H1 (cell line): ENCODE results near the gene GTF2F2. TPM values are rescaled to one million over a fixed set of nuclear protein-coding genes. Genes with fewer than 3 reads are reported as not detected.

ENCODE experiments used
- CTCF ChIA-PET: fragments of 300-600 bp; sonication (Branson Sonifier 250); formaldehyde crosslinking; loops from one replicate; lab custom pipeline; 2021; ENCODE audit not compliant: partially characterized antibody; lab: Charles Lee
- POLR2A ChIA-PET: fragments of 300-600 bp; sonication (Branson Sonifier 250); formaldehyde crosslinking; loops from one replicate; lab custom pipeline; 2021; ENCODE audit warnings: inconsistent platforms; ENCODE audit not compliant: partially characterized antibody; lab: Charles Lee
- DNase-seq, 2 experiments: peaks; one replicate each; pipeline versions ENCODE4 v3.0.0 to v3.0.0-alpha.2; 2010 to 2022; ENCODE audit warnings: low spot score in 2 of 2, low read depth in 1 of 2, mixed read lengths in 1 of 2
- FAIRE-seq: peaks from 2 replicates; lab custom pipeline; 2011; peaks lifted over from hg19 to GRCh38; lab: Jason Lieb, UNC
- H2AFZ ChIP-seq: 2 replicates; pipeline ENCODE4 v1.8.1; 2012; ENCODE audit warnings: low read length, inconsistent platforms
- H2AK5ac ChIP-seq: 2 replicates; pipeline ENCODE4 v1.6.1; 2013; ENCODE audit warnings: low read depth, low read length
- H2BK120ac ChIP-seq: replicated peaks from 2 replicates; pipeline ENCODE3; 2013; ENCODE audit warnings: low read depth, low read length, inconsistent platforms
- H2BK12ac ChIP-seq: 2 replicates; pipeline ENCODE4 v1.6.1; 2013; ENCODE audit warnings: low read depth, low read length
- H2BK15ac ChIP-seq: 2 replicates; pipeline ENCODE4 v1.6.1; 2013; ENCODE audit warnings: low read length
- H2BK20ac ChIP-seq: 2 replicates; pipeline ENCODE4 v1.6.1; 2013; ENCODE audit warnings: low read length
- H2BK5ac ChIP-seq: 2 replicates; pipeline ENCODE4 v1.6.1; 2013; ENCODE audit warnings: low read depth, low read length
- H3K14ac ChIP-seq: 2 replicates; pipeline ENCODE4 v1.6.1; 2013; ENCODE audit warnings: inconsistent platforms; ENCODE audit not compliant: insufficient read length
- H3K18ac ChIP-seq: 2 replicates; pipeline ENCODE4 v1.6.1; 2013; ENCODE audit warnings: low read length; ENCODE audit errors: extremely low read depth
- H3K23ac ChIP-seq: 2 replicates; pipeline ENCODE4 v1.6.1; 2013; ENCODE audit warnings: inconsistent platforms; ENCODE audit not compliant: insufficient read length
- H3K23me2 ChIP-seq: 2 replicates; pipeline ENCODE4 v1.6.1; 2013; ENCODE audit warnings: low read depth, low read length
- H3K27ac ChIP-seq: 2 replicates; pipeline ENCODE4 v1.6.1; 2011; ENCODE audit warnings: low read depth, low read length, inconsistent platforms
- H3K27me3 ChIP-seq, 4 experiments: replicated peaks in 1 of 4; 1 replicate in 1 of 4; 2 replicates in 3 of 4; pipeline versions ENCODE4 v1.6.1 to v1.8.1; 2011 to 2013; ENCODE audit warnings: low read length in 3 of 4, mild to moderate bottlenecking in 3 of 4, inconsistent platforms in 2 of 4, mixed read lengths in 2 of 4, moderate library complexity in 1 of 4; ENCODE audit not compliant: control insufficient read depth in 3 of 4, insufficient read depth in 3 of 4; ENCODE audit errors: extremely low read depth in 1 of 4
- H3K36me3 ChIP-seq, 4 experiments: 2 replicates each; pipeline versions ENCODE4 v1.6.1 to v1.8.1; 2011 to 2013; ENCODE audit warnings: mild to moderate bottlenecking in 4 of 4, low read length in 3 of 4, moderate library complexity in 2 of 4, control low read depth in 1 of 4, inconsistent platforms in 1 of 4; ENCODE audit not compliant: insufficient read depth in 4 of 4, control insufficient read depth in 2 of 4
- H3K4ac ChIP-seq: replicated peaks from 2 replicates; pipeline ENCODE3; 2013; ENCODE audit warnings: low read length, low read depth, mixed read lengths, inconsistent platforms; ENCODE audit not compliant: insufficient read length
- H3K4me1 ChIP-seq, 4 experiments: replicated peaks in 1 of 4; 1 replicate in 1 of 4; 2 replicates in 3 of 4; pipeline versions ENCODE4 v1.6.1 to v1.8.1; 2011 to 2013; ENCODE audit warnings: low read length in 3 of 4, inconsistent platforms in 2 of 4, mixed read lengths in 1 of 4; ENCODE audit not compliant: insufficient read depth in 4 of 4, control insufficient read depth in 3 of 4
- H3K4me2 ChIP-seq, 2 experiments: 2 replicates each; pipeline versions ENCODE4 v1.6.1 to v1.8.1; 2011 to 2013; ENCODE audit warnings: low read depth in 2 of 2, low read length in 2 of 2, control low read depth in 1 of 2, inconsistent platforms in 1 of 2, mild to moderate bottlenecking in 1 of 2; ENCODE audit not compliant: insufficient read depth in 1 of 2
- H3K4me3 ChIP-seq, 4 experiments: fragments of 200-600, 300-600 bp in 1 of 4; sonication (generic), shearing (Covaris generic), sonication (Bioruptor Twin) in 1 of 4; 2 replicates each; pipeline versions ENCODE4 v1.5.1 to v1.8.1; 2011 to 2016; ENCODE audit warnings: low read length in 4 of 4, low read depth in 3 of 4, control low read depth in 2 of 4, inconsistent platforms in 2 of 4, mild to moderate bottlenecking in 2 of 4, mixed read lengths in 1 of 4, moderate library complexity in 1 of 4; ENCODE audit not compliant: insufficient read depth in 2 of 4; ENCODE audit errors: extremely low read depth in 1 of 4
- H3K56ac ChIP-seq: replicated peaks from 2 replicates; pipeline ENCODE3; 2013; ENCODE audit warnings: low read depth, mild to moderate bottlenecking, mixed read lengths, low read length, inconsistent platforms; ENCODE audit not compliant: insufficient read length
- H3K79me1 ChIP-seq: 2 replicates; pipeline ENCODE4 v1.6.1; 2013; ENCODE audit warnings: low read depth, low read length, control low read depth
- H3K79me2 ChIP-seq, 2 experiments: 2 replicates each; pipeline versions ENCODE4 v1.6.1 to v1.8.1; 2012 to 2013; ENCODE audit warnings: low read length in 2 of 2, mild to moderate bottlenecking in 2 of 2, inconsistent platforms in 1 of 2; ENCODE audit not compliant: insufficient read depth in 2 of 2, control insufficient read depth in 1 of 2
- H3K9ac ChIP-seq, 4 experiments: replicated peaks in 1 of 4; 1 replicate in 1 of 4; 2 replicates in 3 of 4; pipeline versions ENCODE4 v1.6.1 to v1.8.1; 2011 to 2013; ENCODE audit warnings: low read depth in 3 of 4, low read length in 3 of 4, control low read depth in 2 of 4, mild to moderate bottlenecking in 2 of 4, moderate library complexity in 2 of 4, inconsistent platforms in 1 of 4; ENCODE audit errors: extremely low read depth in 1 of 4
- H3K9me3 ChIP-seq, 2 experiments: 2 replicates each; pipeline versions ENCODE4 v1.6.1 to v1.8.1; 2012 to 2013; ENCODE audit warnings: mild to moderate bottlenecking in 2 of 2, moderate library complexity in 2 of 2, control low read depth in 1 of 2, inconsistent platforms in 1 of 2, low read depth in 1 of 2, low read length in 1 of 2, mixed read lengths in 1 of 2; ENCODE audit not compliant: insufficient read depth in 2 of 2
- H4K20me1 ChIP-seq, 2 experiments: replicated peaks in 1 of 2; 2 replicates each; pipeline versions ENCODE3 to v1.8.1; 2011 to 2013; ENCODE audit warnings: inconsistent platforms in 2 of 2, low read length in 2 of 2, mild to moderate bottlenecking in 1 of 2; ENCODE audit not compliant: insufficient read depth in 2 of 2, control insufficient read depth in 1 of 2
- H4K5ac ChIP-seq: 2 replicates; pipeline ENCODE4 v1.6.1; 2013; ENCODE audit warnings: low read length, low read depth, mixed read lengths, inconsistent platforms; ENCODE audit not compliant: insufficient read length
- H4K8ac ChIP-seq: 2 replicates; pipeline ENCODE4 v1.8.0; 2013; ENCODE audit warnings: mild to moderate bottlenecking, moderate library complexity, low read length, inconsistent platforms; ENCODE audit not compliant: insufficient read depth; ENCODE audit errors: extremely low read depth
- H4K91ac ChIP-seq: replicated peaks from 2 replicates; pipeline ENCODE3; 2013; ENCODE audit warnings: low read length, mixed read lengths, inconsistent platforms; ENCODE audit not compliant: insufficient read length
- TCF12 ChIP-seq: IDR thresholded peaks from 2 replicates; pipeline ENCODE4 v1.6.1; 2011; ENCODE audit warnings: low read depth, mild to moderate bottlenecking, low read length
- ZNF274 ChIP-seq: IDR thresholded peaks from 2 replicates; pipeline ENCODE4 v1.7.0; 2012; ENCODE audit warnings: low read length, borderline replicate concordance; ENCODE audit errors: extremely low read depth
- WGBS, 2 experiments: shearing (Covaris generic) in 1 of 2; methylation state at CpG; one replicate each; pipeline versions ENCODE4 v1.1.6 to v1.1.7; 2013 to 2015; ENCODE audit warnings: low lambda C conversion rate in 2 of 2, mixed read lengths in 2 of 2, inconsistent platforms in 1 of 2, low coverage in 1 of 2, missing lambda C conversion rate in 1 of 2; ENCODE audit not compliant: insufficient replicate concordance in 2 of 2, insufficient coverage in 1 of 2, insufficient read length in 1 of 2; ENCODE audit errors: extremely low coverage in 1 of 2, missing lambda C conversion rate in 1 of 2; 5-methylcytosine and 5-hydroxymethylcytosine counted together
- polyA plus RNA-seq, 7 experiments: library from polyadenylated mRNA; depleted of rRNA in 3 of 7; stranded (reverse) in 5 of 7; unstranded in 2 of 7; fragments of >200 nt in 5 of 7; fragments of 200-250 nt in 2 of 7; gene quantifications; 1 replicate in 5 of 7; 2 replicates in 1 of 7; 4 replicates in 1 of 7; pipeline versions ENCODE4 v1.2.1 to v1.2.3, GENCODE V29; 2011 to 2013; ENCODE audit warnings: missing spikeins in 2 of 7, mixed read lengths in 2 of 7
- total RNA-seq: library from RNA; stranded (reverse); fragmentation: NEBNext Ultra II Directional; extraction: Animal tissue kit (Norgen Biotek cat#: 25700); gene quantifications from 2 replicates; pipeline ENCODE4 v1.2.1, GENCODE V29; 2021

GTF2F2 gene
- total and polyA plus RNA-seq, 2 of the 8 experiments (the other 6 are each of a cell fraction or from before 2014, with no cell fraction given): 10.8 to 31.1 TPM

DNA sequence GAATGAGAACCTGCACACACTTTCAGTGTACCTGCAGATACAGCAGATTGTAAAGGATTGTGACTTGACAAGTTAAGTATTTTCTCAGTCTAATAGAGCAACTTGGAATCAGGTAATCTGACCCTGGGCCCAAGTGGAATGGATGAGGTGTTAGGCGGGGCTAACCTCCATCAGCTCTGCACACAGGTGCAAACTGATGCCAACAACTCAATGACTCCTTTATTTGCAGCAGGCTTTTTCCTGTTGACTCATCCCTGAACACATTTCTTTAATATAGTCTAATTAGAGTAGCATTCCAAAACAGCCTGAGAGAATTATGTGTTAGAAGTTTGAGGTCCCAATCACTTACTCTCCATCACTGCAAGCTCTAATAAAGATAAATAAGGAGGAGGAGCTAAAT, 171.9 kb downstream of the GTF2F2 start:
- WGBS, 2 experiments: 88% methylated on average over 1 of the region's 1 CpG; no CpG with 5 or more reads in 1 of the 2 experiments
- FAIRE-seq (no peak), DNase-seq (no peak)
- no peaks in the 10 kb centered on the region for H3K23me2 ChIP-seq
- no peaks in the 10 kb centered on the region; a peak in 1 of 8 replicates for H3K36me3 ChIP-seq
- H2AFZ ChIP-seq: no peak overlapping the region
- H3K14ac ChIP-seq: no peak overlapping the region
- ChIA-PET CTCF (interaction anchor here (0.7 to 4.7 kb wide), 4 partner anchors 10 to 250 kb away, joined by 4 to 25 read pairs (median 14); no protein-coding TSS in a partner anchor), POLR2A (interaction anchor here (0.5 to 1.5 kb wide), 4 partner anchors 8 to 27 kb away, joined by 3 to 5 read pairs (median 4); no protein-coding TSS in a partner anchor)
- no peak overlapping the region for H3K9ac ChIP-seq
- no peak overlapping the region for H3K56ac ChIP-seq
- H2BK120ac ChIP-seq: no peak overlapping the region
- H3K4me2 ChIP-seq: no peak overlapping the region
- H3K4me1 ChIP-seq: no peaks in the 10 kb centered on the region
- no peak overlapping the region for H3K18ac ChIP-seq
- H2BK5ac ChIP-seq: no peak overlapping the region
- no peaks in the 10 kb centered on the region for H3K79me1 ChIP-seq
- no peak overlapping the region for H2AK5ac ChIP-seq
- H3K9me3 ChIP-seq: no peaks in the 10 kb centered on the region
- no peak overlapping the region for H2BK20ac ChIP-seq
- H2BK12ac ChIP-seq: no peak overlapping the region
- TF ChIP-seq ZNF274 (no peak), TCF12 (no peak)
- H2BK15ac ChIP-seq: no peak overlapping the region
- H3K4me3 ChIP-seq: no peak overlapping the region
- no peak overlapping the region for H3K4ac ChIP-seq
- no peak overlapping the region for H4K8ac ChIP-seq
- no peak overlapping the region for H3K27ac ChIP-seq
- H4K20me1 ChIP-seq: no peaks in the 10 kb centered on the region
- H3K27me3 ChIP-seq: no peaks in the 10 kb centered on the region
- H4K5ac ChIP-seq: no peak overlapping the region
- H4K91ac ChIP-seq: no peak overlapping the region
- H3K23ac ChIP-seq: no peak overlapping the region
- no peaks in the 10 kb centered on the region for H3K79me2 ChIP-seq
